Ovary (tissue), 9 donors: ENCODE data around the gene ZDHHC15. TPM values are rescaled to one million over a fixed set of nuclear protein-coding genes. Genes with fewer than 3 reads are reported as not detected.
"Not testable (repeated sequence)": the region's sequence is repeated elsewhere in the genome, so short reads cannot be mapped to it uniquely, and the experiment has no call there.

Experiments used
- DNase-seq, 5 donors: peaks; one replicate each; pipeline ENCODE4 v3.0.0-alpha.2; 2019 to 2020
- H3K27ac ChIP-seq, 2 donors: fragments of 200-600 bp; one replicate each; pipeline versions ENCODE4 v1.5.1 to v1.8.0; 2019 to 2022
- H3K27me3 ChIP-seq: fragments of 200-600 bp; one replicate; pipeline ENCODE4 v1.8.0; 2022
- H3K36me3 ChIP-seq: fragments of 200-600 bp; sonication (generic); one replicate; pipeline ENCODE4 v1.5.1; 2019
- H3K4me1 ChIP-seq: one replicate; pipeline ENCODE4 v1.8.1; 2013; ENCODE audit warnings: mild to moderate bottlenecking, moderate library complexity; ENCODE audit not compliant: insufficient read depth
- H3K4me3 ChIP-seq: fragments of 200-600 bp; sonication (generic); one replicate; pipeline ENCODE4 v1.5.1; 2017
- H3K9me3 ChIP-seq, 2 donors: fragments of 200-600 bp in 1 of 2; sonication (generic) in 1 of 2; one replicate each; pipeline versions ENCODE4 v1.5.1 to v1.8.1; 2013 to 2019; ENCODE audit warnings: mild to moderate bottlenecking in 1 of 2, moderate library complexity in 1 of 2
- CTCF ChIP-seq, 3 donors: fragments of 450-650 bp in 2 of 3; fragments of 200-600 bp in 1 of 3; IDR thresholded peaks; one replicate each; pipeline versions ENCODE4 v1.5.1 to v1.8.0; 2016 to 2022; ENCODE audit warnings: antibody characterized with exemption in 3 of 3, mild to moderate bottlenecking in 1 of 3
- EP300 ChIP-seq: sonication (generic); formaldehyde crosslinking; IDR thresholded peaks from one replicate; pipeline ENCODE4 v1.6.1; 2017; ENCODE audit warnings: antibody characterized with exemption
- POLR2A ChIP-seq: fragments of 450-650 bp; IDR thresholded peaks from one replicate; pipeline ENCODE4 v1.6.1; 2017; ENCODE audit warnings: antibody characterized with exemption, mild to moderate bottlenecking, moderate library complexity
- WGBS, 3 donors: extraction: QIAGEN DNeasy Blood & Tissue Kit in 1 of 3; methylation state at CpG; one replicate each; pipeline versions ENCODE4 v1.1.5 to v1.1.7; 2013 to 2017; 5-methylcytosine and 5-hydroxymethylcytosine counted together
- intact Hi-C, 4 donors: fragments of 100-400 bp; cut with DNase I; formaldehyde crosslinking; loops; one replicate each; pipeline versions ENCODE4 v1.11.0 to v1.15.1; 2022 to 2023
- polyA plus RNA-seq, 2 donors: library from polyadenylated mRNA; stranded (reverse); fragments of 200-250 nt in 1 of 2; fragments of 350-450 nt in 1 of 2; fragmentation: Illumina TruSeq in 1 of 2; extraction: RNeasy Lipid Tissue Mini Kit (QIAGEN cat#74804) in 1 of 2; gene quantifications; one replicate each; pipeline ENCODE4 v1.2.3, GENCODE V29; 2013 to 2014
- total RNA-seq, 7 donors: library from RNA; depleted of rRNA in 2 of 7; stranded (reverse); fragments of >200 nt in 2 of 7; fragmentation: NEBNext Ultra II Directional in 3 of 7; extraction: Animal tissue kit (Norgen Biotek cat#: 25700) in 3 of 7; gene quantifications; one replicate each; pipeline versions ENCODE4 v1.1.0 to v1.2.4, GENCODE V29; 2016 to 2023
- donor health status: DM: no; HTN: no; CAD: no; lungs with moderate emphysema.
- donor health status: DM: no; HTN: no; CAD: no.
- donor health status: Bipolar disorder and iron deficiency.
- donor health status: DM: yes; HTN: yes; CAD: no.
- donor health status: DM: no; HTN: no; CAD: no.
- donor health status: DM: yes; HTN: yes; CAD: no.

ZDHHC15 gene
- total and polyA plus RNA-seq, 9 donors = 1.3 to 4.8 (median 3.3) TPM

- Histone ChIP-seq H3K9me3 (no peaks in the 10 kb centered on the region), H3K27me3 (no peaks in the 10 kb centered on the region), H3K36me3 (no peaks in the 10 kb centered on the region), H3K27ac (no peak overlapping the region), H3K4me3 (no peak overlapping the region), H3K4me1 (peaks cover 2% of the 10 kb centered on the region)
- 32 to 41% (median 34%) methylated on average over 2 of the region's 2 CpGs for WGBS, 3 donors
- TF ChIP-seq CTCF (IDR thresholded peaks at IDR 0.05) (no peak), POLR2A (no peak), EP300 (no peak)
- DNase-seq = no peak
- intact Hi-C loops = no loop called here
These were observed 21.9 kb upstream of the ZDHHC15 start for GRCh38 chrX:75544786-75545185.

GRCh38 chrX:75483933-75484332, 38.9 kb downstream of the ZDHHC15 start:
- Histone ChIP-seq H3K27me3 (no peaks in the 10 kb centered on the region), H3K36me3 (no peaks in the 10 kb centered on the region), H3K4me3 (no peak overlapping the region), H3K4me1 (no peaks in the 10 kb centered on the region), H3K9me3 (no peaks in the 10 kb centered on the region), H3K27ac (no peak overlapping the region)
- WGBS, 3 donors = 33 to 65% (median 61%) methylated on average over 1 of the region's 1 CpG
- intact Hi-C loops = no loop called here
- no peak for DNase-seq
- TF ChIP-seq EP300 (no peak), POLR2A (no peak), CTCF (IDR thresholded peaks at IDR 0.05) (no peak)

- H3K4me3 ChIP-seq, H3K4me1 ChIP-seq, H3K9me3 ChIP-seq, H3K27me3 ChIP-seq, intact Hi-C loops, DNase-seq, H3K36me3 ChIP-seq, H3K27ac ChIP-seq: not testable (repeated sequence)
These were observed 61.1 kb downstream of the ZDHHC15 start for GRCh38 chrX:75461780-75462179.

- no peak for DNase-seq
- Histone ChIP-seq H3K27ac (no peak overlapping the region), H3K4me1 (no peaks in the 10 kb centered on the region), H3K9me3 (no peaks in the 10 kb centered on the region), H3K36me3 (no peaks in the 10 kb centered on the region), H3K4me3 (no peak overlapping the region), H3K27me3 (no peaks in the 10 kb centered on the region)
- no peak for TF ChIP-seq POLR2A
- TF ChIP-seq EP300 = no peak
- TF ChIP-seq CTCF (IDR thresholded peaks at IDR 0.05) = no peak
- intact Hi-C loops = no loop called here
These were observed 101.1 kb downstream of the ZDHHC15 start for GRCh38 chrX:75421688-75422230.

GRCh38 chrX:75407153-75407552, 115.7 kb downstream of the ZDHHC15 start:
- H3K27ac ChIP-seq, H3K27me3 ChIP-seq, H3K36me3 ChIP-seq, H3K9me3 ChIP-seq, DNase-seq, intact Hi-C loops, H3K4me1 ChIP-seq, H3K4me3 ChIP-seq: not testable (repeated sequence)
- WGBS, 3 donors = 94 to 97% (median 97%) methylated on average over 13 to 23 of the region's 24 CpGs

GRCh38 chrX:75390470-75390869, 132.4 kb downstream of the ZDHHC15 start:
- intact Hi-C loops = no loop called here
- H3K4me3 ChIP-seq = no peak overlapping the region
- H3K27ac ChIP-seq = no peak overlapping the region
- DNase-seq = no peak
- H3K4me1 ChIP-seq = no peaks in the 10 kb centered on the region
- peaks cover 0 to 6% of the 10 kb centered on the region in 2 donors for H3K9me3 ChIP-seq
- 80 to 83% (median 80%) methylated on average over 2 of the region's 2 CpGs for WGBS, 3 donors
- H3K36me3 ChIP-seq = no peaks in the 10 kb centered on the region
- no peaks in the 10 kb centered on the region for H3K27me3 ChIP-seq
- TF ChIP-seq POLR2A (no peak), CTCF (IDR thresholded peaks at IDR 0.05) (no peak), EP300 (no peak)
